ENCODE results near the gene CABLES1. TPM values are rescaled to one million over a fixed set of nuclear protein-coding genes. Genes with fewer than 3 reads are reported as not detected.
A peak's percentile ranks its signal among the peaks of the same experiment; 100 is the strongest.
"Not testable (repeated sequence)": the region's sequence is repeated elsewhere in the genome, so short reads cannot be mapped to it uniquely, and the experiment has no call there.

CABLES1 gene
- total RNA-seq, 1 experiment from 2014 or later: 7.1 TPM

- not testable (repeated sequence) for DNase-seq (ENCODE audit: low read depth)
Observed at GRCh38 chr18:23109163-23109562, 26.1 kb upstream of the CABLES1 start.

GRCh38 chr18:23113576-23113975 lies 21.7 kb upstream of the CABLES1 start:
- no peak for DNase-seq (ENCODE audit: low read depth)

GRCh38 chr18:23114171-23114881 lies 21.0 kb upstream of the CABLES1 start:
- DNase-seq (ENCODE audit: low read depth): peak; percentile 37

GRCh38 chr18:23114911-23115310 lies 20.4 kb upstream of the CABLES1 start:
- peak; percentile 30 for DNase-seq (ENCODE audit: low read depth)

GRCh38 chr18:23115683-23116096 lies 19.6 kb upstream of the CABLES1 start:
- DNase-seq (ENCODE audit: low read depth): peak; percentile 96

GRCh38 chr18:23121133-23121532 lies 14.2 kb upstream of the CABLES1 start:
- DNase-seq (ENCODE audit: low read depth): no peak

- DNase-seq (ENCODE audit: low read depth): no peak
Observed at GRCh38 chr18:23122334-23123229, 12.7 kb upstream of the CABLES1 start.

GRCh38 chr18:23126376-23127056 lies 8.8 kb upstream of the CABLES1 start:
- no peak for DNase-seq (ENCODE audit: low read depth)

- DNase-seq (ENCODE audit: low read depth): no peak
Observed at GRCh38 chr18:23127090-23127489, 8.2 kb upstream of the CABLES1 start.

GRCh38 chr18:23129355-23130002 lies 5.8 kb upstream of the CABLES1 start:
- no peak for DNase-seq (ENCODE audit: low read depth)

- peak; percentile 82 for DNase-seq (ENCODE audit: low read depth)
Observed at GRCh38 chr18:23131693-23132319, 3.5 kb upstream of the CABLES1 start.

- no peak for DNase-seq (ENCODE audit: low read depth)
Observed at GRCh38 chr18:23133860-23134779, 1.2 kb upstream of the CABLES1 start.

- peak; percentile 26 for DNase-seq (ENCODE audit: low read depth)
Observed at GRCh38 chr18:23135550-23136325, 453 bp downstream of the CABLES1 start.

GRCh38 chr18:23136326-23137096 lies 1.2 kb downstream of the CABLES1 start:
- DNase-seq (ENCODE audit: low read depth): peak; percentile 31

GRCh38 chr18:23137097-23137635 lies 1.9 kb downstream of the CABLES1 start:
- no peak for DNase-seq (ENCODE audit: low read depth)

- DNase-seq (ENCODE audit: low read depth): no peak
Observed at GRCh38 chr18:23137788-23138216, 2.5 kb downstream of the CABLES1 start.

- no peak for DNase-seq (ENCODE audit: low read depth)
Observed at GRCh38 chr18:23138471-23138870, 3.2 kb downstream of the CABLES1 start.

Data from LHCN-M2 (cell line).